ENCODE results near the gene INTS14.

DNA sequence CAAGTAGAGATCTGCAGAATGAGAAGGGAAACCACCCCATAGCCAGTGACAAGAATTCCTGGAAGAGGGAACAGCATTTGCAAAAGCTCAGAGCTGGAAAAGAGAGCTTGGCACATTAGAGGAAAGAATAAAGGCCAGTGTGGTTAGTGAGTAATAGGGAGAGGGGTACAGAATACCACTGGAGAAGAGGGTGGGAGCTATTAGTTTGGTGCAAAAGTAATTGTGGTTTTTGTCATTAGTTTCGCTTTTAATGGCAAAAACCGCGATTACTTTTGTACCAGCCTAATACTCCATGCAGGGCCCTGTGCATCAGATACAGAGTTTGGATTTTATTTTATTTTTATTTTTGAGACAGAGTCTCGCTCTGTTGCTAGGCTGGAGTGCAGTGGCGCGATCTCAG is 20.6 kb upstream of the INTS14 start:
- TF ChIP-seq POLR2A (IDR thresholded peaks at IDR 0.05) (no peak), CTCF (IDR thresholded peaks at IDR 0.05) (no peak)
